ENCODE results near the gene RNPEPL1.
"Not testable (repeated sequence)": the region's sequence is repeated elsewhere in the genome, so short reads cannot be mapped to it uniquely, and the experiment has no call there.

The RNPEPL1 gene

DNA sequence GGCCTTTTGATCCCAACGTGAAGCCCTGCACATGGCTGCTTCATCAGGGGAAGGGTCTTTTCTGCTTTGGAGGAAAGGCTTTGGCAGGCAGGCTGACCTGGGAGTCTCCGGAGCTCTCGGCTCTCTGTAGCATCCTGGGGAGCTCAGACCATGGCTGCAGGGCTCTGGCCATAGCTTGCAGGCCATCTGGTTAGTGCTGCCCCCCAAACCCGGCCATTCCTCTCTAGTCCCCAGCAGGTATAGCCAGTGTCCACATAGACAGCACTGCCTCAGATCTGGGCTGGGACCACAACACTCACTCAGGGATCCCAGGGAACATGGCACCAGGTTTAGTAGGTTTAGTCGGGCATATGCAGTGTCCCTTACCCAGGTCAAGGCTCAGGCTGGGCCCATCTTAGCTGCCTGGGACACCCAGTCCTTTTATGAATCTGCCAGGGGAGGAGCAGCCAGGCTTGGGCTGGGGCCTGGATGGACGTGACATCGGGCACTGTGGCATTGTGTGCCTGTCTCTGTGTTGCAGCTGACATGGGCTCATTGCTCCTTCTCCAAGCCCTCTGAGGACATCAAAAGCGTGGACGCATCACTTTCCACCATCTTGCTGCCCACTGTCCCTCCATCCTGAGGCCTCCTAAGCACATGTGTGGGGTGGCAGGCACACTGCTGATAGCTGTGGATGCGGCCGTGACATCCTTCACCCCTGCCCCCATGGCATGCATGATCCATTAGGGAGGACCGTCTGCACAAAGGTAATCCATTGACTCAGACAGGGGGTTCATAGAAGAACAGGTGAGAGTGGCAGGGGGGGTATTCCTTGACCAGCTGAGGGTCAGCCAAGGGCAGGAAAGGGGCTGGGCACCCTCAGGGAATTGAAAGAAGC is 37.8 kb downstream of the RNPEPL1 start:
- no peak for DNase-seq

DNA sequence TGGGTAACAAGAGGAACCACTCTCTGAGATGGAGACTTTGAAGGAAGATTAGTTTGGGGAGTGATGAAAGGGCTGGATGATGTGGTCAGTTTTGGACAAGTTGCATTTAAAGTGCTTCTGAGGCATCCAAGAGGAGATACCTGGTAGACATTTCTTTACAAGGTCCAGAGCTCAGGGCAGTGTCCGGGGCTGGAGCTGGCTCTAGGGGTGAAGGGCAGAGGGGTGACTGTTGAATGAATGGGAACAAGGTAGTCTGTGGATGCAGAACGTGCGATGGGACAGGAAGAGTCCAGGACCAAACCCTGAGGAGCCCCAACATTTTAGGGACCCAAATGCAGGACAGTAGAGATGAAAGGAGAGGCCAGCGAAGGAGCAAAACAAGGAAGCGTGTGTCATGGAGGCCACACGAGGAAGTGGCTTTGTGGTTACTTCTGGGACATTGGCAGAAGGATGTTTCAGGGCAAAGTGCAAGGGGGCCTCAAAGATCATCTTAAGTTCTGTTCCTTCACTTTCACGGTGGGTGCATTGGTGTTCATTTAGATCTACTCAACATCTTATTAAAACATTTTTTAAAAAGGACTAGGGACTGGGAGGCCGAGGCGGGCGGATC is 43.4 kb downstream of the RNPEPL1 start:
- no peak for DNase-seq

DNA sequence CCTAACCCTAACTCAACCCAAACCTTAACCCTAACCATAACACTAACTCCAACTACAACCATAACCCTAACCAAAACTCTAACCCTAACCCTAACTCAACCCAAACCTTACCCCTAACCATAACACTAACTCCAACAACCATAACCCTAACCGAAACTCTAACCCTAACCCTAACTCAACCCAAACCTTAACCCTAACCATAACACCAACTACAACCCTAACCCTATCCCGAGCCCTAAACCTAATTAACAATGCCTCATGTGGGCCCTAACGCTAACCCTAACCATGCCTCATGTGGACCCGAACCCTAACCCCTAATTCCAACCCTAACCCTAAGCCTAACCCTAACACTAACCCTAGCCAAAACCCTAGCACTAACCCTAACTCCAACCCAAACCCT is 45.5 kb downstream of the RNPEPL1 start:
- DNase-seq: no peak

DNA sequence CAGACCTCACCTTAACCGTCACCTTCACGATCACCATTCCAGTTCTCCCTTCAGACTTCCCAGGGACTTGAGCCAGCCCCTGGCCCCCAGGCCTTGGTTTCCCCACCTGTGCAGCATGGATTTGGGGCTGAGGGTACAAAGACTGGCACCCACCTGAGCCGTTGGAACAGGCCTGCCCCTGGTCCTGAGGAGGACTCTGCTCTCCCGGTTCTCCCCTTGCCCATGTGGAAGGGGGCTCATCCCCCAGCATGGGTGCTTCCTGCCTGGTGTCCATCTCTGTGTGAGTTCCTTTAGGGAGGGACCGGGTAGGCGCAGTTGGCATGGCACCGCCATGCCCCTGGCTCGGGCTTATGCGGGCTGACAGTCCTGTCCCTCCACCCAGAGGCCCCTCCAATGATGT is 46.1 kb downstream of the RNPEPL1 start:
- DNase-seq: no peak

- no peak for DNase-seq
Measured at GRCh38 chr2:240615396-240615795, 47.1 kb downstream of the RNPEPL1 start.

DNA sequence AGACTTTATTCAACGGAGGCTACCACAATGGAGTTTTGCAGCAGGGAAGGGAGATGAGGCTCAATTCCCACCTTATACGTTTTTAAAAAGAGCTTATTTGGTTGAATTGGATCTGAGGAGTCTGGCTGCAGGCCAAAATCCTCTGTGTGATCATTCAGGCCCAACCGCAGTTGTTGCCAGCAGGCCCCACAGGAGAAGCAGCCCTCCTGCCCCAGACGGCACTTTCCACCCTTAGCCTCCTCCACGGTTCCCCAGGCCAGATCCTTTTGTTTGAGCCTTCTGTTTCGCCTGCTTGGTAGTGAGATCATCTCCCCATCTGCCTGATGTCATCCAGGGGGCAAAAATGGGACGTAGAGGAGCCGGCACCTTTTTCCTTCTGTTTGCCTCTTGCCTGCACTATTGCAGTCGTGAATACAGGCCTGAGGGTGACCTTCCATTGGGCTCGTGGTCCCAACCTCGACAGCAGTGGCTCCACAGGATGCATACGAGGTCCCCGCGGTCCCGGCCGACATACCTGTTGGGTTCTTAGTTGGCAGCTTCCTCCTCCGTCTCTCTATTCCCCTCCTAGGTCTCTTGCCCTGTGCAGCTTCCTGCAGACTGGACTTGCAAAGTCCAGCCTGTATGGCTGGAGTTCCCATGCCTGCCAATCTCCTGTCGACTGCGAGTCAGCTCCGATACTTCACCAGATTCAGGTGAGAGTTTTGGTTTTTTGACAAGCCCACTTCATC is 47.7 kb downstream of the RNPEPL1 start:
- DNase-seq: no peak

- not testable (repeated sequence) for DNase-seq
Measured at GRCh38 chr2:240616860-240617666, 48.8 kb downstream of the RNPEPL1 start.

DNA sequence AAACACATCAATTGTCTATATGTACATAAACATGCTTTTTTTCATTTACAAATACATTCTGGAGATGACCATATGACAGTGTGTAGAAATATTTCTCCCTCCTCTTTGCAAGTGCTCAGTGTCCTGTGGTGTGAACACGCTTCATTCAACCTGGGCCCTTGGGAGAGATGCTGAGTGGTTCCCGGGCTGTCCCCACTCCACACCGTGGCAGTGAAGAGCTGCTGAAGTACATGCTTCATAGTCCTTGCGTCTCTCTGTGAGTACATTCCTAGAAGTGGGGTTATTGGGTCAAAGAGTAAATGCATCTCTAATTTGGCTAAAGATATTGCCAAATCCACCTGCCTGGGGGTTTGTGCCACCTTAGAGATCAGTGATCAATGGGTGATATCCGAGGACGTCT is 50.5 kb downstream of the RNPEPL1 start:
- no peak for DNase-seq

DNA sequence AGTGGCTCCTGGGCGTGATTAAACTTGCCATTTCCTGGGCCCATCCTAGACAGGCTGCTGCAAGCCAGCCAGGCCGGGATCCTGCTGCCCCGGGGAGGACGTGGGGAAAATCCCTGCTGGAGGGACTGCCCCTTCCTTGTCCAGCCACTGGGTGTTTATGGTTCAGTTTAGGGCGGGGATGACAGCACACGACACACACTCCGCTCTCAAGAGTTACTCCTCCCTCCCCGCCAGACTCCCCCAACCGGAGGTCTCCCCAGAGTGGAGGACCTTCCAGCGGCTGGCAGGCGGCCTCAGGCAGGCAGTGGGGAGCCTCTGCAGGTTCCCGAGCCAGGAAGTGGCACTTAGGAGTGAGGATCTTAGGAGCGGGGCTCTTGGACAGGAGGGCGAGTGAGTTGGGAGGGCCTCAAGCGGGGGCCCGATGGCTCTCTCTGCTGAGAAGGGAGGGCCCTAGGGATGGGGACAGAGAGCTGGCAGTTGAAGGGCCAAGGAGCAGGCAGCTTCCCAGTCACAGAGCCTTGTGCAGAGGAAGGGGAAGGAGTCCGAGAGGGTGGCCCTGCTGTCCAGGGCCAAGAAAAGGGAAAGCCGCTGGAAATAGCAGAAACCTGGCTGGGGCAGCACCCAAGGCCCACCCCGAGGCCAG is 51.3 kb downstream of the RNPEPL1 start:
- DNase-seq: no peak

- no peak for DNase-seq
Measured at GRCh38 chr2:240620149-240620731, 52.0 kb downstream of the RNPEPL1 start.

DNA sequence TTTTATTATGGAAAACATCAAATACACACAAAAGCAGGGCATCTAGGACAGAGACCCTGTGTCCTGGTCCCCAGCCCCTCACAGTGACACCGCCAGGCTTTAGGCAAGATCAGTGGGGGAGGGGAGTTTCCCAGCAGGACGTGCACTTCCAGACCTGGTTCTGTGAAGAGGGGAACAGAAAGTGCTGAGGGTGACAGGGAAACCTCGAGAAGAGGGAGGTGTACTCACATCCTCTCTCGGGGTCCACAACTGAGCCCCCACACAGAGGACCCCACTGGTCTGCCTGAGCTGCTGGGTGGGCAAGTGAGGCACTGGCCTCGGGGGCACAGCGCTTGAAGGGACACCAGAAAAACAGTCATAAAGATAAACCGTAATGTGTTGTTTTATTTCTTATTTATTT is 52.6 kb downstream of the RNPEPL1 start:
- no peak for DNase-seq

DNA sequence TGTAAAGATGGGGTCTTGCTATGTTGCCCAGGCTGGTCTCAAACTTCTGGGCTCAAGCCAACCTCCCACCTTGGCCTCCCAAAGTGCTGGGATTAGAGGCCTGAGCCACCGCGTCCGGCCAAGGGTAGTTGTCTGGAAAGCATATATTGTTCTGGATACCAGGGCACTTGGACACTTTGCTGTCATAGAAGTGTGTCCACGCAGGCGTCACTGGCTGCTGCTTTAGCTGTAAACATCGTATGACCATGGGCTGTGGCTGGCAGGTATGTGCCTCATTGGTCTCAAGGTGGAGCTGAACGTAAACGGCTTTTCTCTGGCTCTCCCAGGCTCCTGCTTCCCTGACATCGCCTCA is 53.8 kb downstream of the RNPEPL1 start:
- DNase-seq: no peak

DNA sequence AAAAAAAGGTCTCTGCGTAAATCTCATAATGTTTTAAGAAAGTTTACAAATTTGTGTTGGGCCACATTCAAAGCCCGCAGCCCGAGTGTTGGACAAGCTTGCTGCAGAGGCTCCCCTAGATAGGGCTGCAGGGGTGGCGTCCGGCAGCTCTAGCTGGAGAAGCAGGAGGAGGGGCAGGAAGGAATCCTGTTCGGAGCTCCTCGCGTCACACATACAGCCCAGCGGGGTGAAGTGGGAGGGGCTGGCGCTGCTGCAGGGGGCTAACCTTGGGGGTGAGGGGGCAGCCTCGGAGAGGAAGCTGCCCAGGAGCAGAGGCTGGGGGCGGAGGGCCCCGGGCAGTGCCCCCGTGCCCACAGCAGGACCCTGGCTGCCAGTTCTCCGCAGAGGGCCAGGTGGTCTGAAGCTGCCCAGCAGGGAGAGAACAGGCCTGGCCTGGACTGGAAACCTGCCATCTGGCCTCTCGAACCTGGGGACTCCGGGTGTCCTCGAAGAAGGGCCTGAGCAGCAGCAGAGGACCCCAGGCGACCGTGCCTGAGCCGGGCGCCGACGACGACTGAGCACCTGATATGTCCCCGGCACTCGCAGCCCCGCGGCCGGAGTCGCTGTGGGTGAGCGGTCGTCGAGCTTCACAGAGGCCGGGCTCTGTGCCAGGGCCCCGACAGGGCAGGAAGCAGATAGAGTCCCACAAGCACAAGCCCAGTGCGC is 54.4 kb downstream of the RNPEPL1 start:
- DNase-seq: no peak

GRCh38 chr2:240623531-240624010 is 55.3 kb downstream of the RNPEPL1 start:
- DNase-seq: no peak

DNA sequence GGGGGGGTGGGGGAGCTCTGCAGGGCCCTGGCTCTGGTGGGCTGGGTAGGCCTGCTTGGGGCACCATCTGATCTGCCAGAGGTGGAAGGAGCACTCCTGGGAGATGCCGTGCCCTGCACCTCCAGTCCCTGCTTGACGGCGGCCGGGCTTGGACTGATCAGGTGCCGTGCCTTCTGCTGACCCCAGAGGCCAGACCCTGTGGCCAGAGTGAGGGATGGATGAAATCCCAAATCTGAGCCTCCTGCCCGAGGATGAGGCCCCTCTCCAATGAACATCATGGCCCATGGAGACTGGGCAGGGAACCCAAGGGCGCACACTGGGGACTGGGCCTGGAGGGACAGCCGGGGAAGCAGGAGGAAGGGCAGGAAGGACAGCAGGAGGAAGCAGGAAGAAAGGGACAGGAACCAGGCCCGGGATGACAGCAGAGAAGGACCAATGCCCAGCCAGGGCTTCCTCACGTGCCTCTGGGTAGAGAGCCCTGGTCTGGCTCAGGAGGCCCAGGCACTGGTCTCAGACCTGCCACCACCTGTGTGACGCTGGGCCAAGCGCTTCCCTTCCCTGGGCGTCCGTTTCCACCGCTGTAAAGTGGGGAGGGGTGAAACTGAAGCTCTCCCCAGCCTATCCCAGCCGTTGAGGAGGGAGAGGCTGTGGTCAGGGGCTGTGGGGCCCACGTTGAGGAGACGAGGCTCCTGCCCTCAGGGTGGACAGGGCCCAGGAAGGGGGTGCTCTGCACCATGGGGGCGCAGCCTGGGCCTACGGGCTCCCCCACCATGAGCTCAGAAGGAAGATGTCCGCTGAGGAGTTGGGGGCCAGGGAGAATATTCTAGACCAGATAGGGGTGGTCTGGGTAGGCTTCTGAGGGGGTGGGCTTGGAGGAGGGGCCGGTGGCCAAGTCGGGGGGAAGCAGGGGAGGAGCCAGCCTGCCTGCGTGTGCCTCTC is 56.0 kb downstream of the RNPEPL1 start:
- no peak for DNase-seq

DNA sequence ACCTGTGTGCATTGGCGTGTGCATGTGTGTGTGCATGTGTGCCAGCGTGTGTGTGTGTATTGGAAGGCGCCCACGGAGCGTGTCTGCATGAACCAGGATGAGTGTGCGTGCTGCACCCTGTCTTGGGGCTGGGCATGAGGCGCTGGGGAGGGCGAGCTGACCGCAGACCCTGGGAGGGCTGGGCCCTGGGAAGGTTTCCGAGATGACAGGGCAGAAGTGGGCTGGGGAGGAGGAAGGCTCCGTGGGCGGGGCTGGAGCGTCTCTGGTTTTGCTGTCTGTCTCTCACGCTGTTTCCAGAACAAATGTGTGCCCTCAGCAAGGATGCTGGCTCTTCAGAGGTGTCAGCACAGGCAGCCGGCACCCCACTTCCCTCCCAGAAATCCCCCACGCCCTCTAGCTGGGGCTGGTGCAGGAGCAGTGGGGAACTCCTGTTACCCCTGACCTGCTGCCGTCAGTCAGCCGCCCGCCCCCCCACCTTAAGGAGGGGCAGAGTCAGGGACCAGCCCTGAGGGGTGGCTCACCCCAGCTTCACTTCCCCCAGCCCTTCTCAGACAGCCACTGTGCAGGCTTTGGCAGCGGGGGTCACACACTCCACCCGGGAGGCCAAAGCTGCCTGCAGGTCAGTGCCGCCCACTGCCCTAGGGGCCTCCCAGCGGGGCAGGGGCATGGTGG is 56.8 kb downstream of the RNPEPL1 start, which contains the start of gene GPR35:
TSS of gene GPR35 (plus strand) at position 531 of the 672 bp plus-strand sequence. CDS start 4,473 bp downstream, outside the sequence.
- no peak for DNase-seq

GRCh38 chr2:240626531-240627300 is 58.4 kb downstream of the RNPEPL1 start:
- no peak for DNase-seq

DNA sequence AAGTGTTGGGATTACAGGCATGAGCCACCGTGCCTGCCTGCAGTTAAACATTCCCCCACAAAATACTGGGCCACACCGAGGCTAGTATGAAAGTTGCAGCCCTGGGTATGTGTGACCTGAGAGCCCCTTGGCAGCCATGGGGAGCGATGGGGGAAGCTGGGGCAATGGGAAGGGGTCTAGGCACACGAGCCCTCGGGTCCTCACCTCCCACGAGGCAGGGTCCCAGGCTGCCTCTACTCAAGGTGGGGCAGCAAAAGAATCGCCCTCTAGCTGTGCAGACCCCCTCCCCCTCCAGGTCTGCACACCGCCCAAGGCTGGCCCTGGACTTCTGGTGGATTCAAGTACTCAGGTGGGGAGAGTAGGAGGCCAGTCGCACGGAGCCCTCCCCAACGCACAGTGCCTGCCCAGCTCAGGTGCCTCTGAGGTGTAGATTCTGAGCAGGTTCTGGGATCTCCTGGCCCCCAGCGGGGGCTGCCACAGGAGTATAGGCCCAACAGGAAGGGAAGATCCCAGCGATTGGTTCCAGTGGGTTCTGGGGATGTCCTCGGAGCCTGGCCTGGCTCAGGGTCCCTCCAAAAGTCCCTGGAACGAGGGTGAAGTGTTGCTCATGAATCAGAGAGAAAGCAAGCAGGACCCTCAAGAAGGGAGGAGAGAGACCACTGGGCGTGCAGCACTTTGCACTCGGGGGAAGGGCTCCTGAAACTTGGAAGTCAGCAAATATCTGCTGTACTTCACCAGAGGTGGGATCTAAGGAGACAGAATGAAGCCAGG is 59.6 kb downstream of the RNPEPL1 start:
- no peak for DNase-seq
